GM12801 (cell line): Measurements from ENCODE around the gene IQCH.

Source experiments
- CTCF ChIP-seq: IDR thresholded peaks from one replicate; pipeline ENCODE4 v1.5.1; 2011; ENCODE audit warnings: control low read depth; ENCODE audit not compliant: insufficient read length; ENCODE audit errors: extremely low read depth

IQCH gene

DNA sequence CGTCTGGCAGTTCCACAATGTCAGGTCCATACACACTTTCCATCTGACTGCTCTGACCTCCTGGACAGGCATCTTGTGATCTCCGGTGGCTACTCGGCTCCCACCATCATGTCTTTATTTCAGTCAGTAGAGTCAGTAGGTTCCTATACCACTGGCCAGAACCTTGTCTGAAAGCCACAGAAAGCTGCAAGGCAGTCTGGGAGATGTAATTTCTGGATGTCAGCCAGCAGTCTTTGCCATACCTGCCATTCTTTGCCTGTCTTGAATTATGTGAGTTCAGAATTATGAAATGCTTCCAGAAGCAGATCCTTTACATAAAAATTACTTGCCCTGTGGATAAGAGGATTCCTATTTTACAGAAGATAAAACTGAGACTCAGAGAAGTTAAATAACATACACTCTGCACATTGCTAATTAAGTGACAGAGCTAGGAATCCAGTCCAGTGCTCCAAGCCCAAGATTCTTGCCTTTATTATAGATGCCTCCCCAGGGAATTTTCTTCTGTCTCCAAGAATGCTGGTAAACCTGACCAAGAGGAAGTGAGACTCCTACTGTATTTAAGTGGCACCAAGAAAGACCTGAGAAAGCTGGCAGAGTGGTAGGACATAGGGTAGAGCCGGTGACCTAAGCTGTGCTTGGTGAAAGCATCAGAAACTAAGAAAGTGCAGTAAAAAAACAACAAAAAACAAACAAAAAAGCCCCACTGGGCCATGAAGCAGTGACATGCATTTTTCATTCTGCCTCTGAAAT, 75.6 kb downstream of the IQCH start:
- no peak for TF ChIP-seq CTCF

DNA sequence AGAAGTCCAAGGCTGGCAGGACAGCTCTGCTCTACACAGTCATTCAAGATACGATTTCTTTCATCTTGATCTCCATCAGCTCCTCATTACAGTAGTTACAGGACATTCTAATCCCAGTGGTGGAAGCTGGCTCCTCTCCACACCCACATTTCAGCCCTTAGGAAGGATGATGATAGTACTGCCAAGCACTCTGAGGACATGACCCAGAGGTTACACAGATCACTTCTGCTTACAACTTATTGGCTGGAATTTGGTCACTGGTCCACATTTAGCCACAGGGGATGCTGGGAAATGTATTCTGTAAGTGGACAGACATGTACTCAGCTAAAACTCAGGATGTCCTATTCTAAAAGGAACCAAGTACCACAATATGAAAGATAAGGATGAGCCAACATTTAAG, 77.1 kb downstream of the IQCH start:
- TF ChIP-seq CTCF = no peak

GRCh38 chr15:67335026-67335425, 80.4 kb downstream of the IQCH start:
- no peak for TF ChIP-seq CTCF

DNA sequence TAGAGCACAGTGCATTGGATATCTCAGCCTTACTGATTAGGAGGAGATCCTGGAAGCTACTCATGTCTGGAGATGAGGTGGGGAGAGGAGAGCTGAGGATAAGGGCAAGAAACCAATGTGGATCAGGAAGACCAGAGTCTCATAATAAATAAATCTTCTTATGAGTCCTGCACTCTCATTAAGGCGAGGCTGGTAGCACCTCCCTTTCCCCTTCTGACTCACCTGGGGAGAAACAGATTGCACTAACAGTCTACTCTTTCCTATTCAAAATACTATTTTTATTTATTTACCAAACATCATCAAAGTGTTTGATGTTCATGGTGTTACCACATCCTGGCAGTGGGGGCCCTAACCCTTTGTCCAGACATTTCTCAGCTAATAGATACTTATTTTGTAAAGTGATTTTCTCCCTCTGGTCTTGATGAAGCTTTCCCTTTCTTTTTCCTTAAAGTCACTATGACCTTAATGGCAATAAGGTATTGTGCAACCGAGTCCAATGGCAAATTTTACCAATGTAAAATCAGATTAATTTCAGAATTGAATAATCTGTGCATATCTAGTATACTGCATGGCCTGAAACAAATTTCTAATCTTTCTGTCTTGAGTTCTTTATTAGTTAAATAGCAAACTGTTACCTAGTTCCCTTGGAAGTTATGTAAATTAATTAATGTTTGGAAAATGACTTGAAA, 81.1 kb downstream of the IQCH start:
- no peak for TF ChIP-seq CTCF

GRCh38 chr15:67340630-67341029, 86.0 kb downstream of the IQCH start:
- no peak for TF ChIP-seq CTCF

GRCh38 chr15:67341539-67341938, 87.0 kb downstream of the IQCH start:
- TF ChIP-seq CTCF = no peak

DNA sequence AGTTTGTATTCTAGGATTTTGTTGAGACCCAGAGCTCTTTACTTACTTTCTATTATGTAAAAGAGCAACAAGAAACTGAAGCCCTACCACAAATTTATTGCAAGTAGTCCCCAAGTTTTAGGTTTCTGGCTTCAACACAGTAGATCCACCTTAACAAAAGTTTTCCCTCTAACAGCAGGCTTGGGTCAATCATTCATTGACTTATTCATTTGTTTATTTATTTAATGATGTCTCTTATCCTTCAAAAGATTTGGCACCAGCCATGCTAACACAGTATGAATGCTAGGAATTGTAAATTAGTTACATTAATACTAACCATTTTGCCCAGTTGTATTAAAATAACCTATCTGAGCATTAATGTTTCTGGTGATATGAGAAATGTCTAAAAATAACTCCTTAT, 88.6 kb downstream of the IQCH start:
- no peak for TF ChIP-seq CTCF
